GM12878 (cell line): ENCODE results near the gene MAPK8IP3. TPM values are rescaled to one million over a fixed set of nuclear protein-coding genes. Genes with fewer than 3 reads are reported as not detected.

Source experiments
- ATAC-seq: fragments of 200-7000 bp; cut with Tn5 transposase; 3 replicates; pipeline ENCODE4 v1.9.1; 2020; ENCODE audit warnings: mild to moderate bottlenecking, moderate library complexity
- BruUV-seq: library from RNA; stranded (reverse); fragments of 400-500 nt; replicated peaks from 2 replicates; lab custom pipeline; 2021; lab: Mats Ljungman, UMichigan
- CTCF ChIA-PET: fragments of 300-600 bp; sonication (Branson Sonifier 250); formaldehyde crosslinking; extraction: SDS; loops from one replicate; lab custom pipeline; 2021; ENCODE audit warnings: inconsistent platforms; lab: Yijun Ruan, JAX
- POLR2A ChIA-PET: fragments of 350-600 bp; formaldehyde crosslinking; extraction: SDS; loops from one replicate; lab custom pipeline; 2021; ENCODE audit warnings: inconsistent platforms; lab: Charles Lee
- RAD21 ChIA-PET: fragments of 300-600 bp; sonication (Branson Sonifier 250); formaldehyde crosslinking; loops from one replicate; lab custom pipeline; 2023; ENCODE audit warnings: antibody characterized with exemption; ENCODE audit not compliant: unreplicated experiment; lab: Charles Lee
- SMC1A ChIA-PET: fragments of 300-600 bp; sonication (Branson Sonifier 250); formaldehyde crosslinking; loops from one replicate; lab custom pipeline; 2023; ENCODE audit not compliant: unreplicated experiment, uncharacterized antibody; lab: Charles Lee
- DNase-seq: peaks from one replicate; pipeline ENCODE4 v3.0.0-alpha.2; 2011; ENCODE audit warnings: low read depth, low spot score
- FAIRE-seq: peaks from 3 replicates; lab custom pipeline; 2011; peaks lifted over from hg19 to GRCh38; lab: Jason Lieb, UNC
- H2AFZ ChIP-seq: 2 replicates; pipeline ENCODE4 v1.6.0; 2011; ENCODE audit warnings: low read depth, low read length, control low read depth; ENCODE audit not compliant: control insufficient read depth
- H3K27ac ChIP-seq: 2 replicates; pipeline ENCODE4 v1.5.1; 2011; ENCODE audit warnings: control low read depth; ENCODE audit not compliant: control insufficient read depth, insufficient read depth
- H3K27me3 ChIP-seq, 2 experiments: replicated peaks in 1 of 2; 2 replicates each; pipeline versions ENCODE4 v1.6.0 to v1.6.1; 2011; ENCODE audit warnings: low read length in 1 of 2; ENCODE audit not compliant: control insufficient read depth in 2 of 2, insufficient read depth in 2 of 2
- H3K36me3 ChIP-seq, 2 experiments: 2 replicates each; pipeline ENCODE4 v1.5.1; 2011; ENCODE audit warnings: low read length in 1 of 2; ENCODE audit not compliant: control insufficient read depth in 2 of 2, insufficient read depth in 2 of 2
- H3K4me1 ChIP-seq: 2 replicates; pipeline ENCODE4 v1.6.1; 2011; ENCODE audit warnings: mild to moderate bottlenecking, low read length, moderate library complexity, mixed read lengths; ENCODE audit not compliant: control insufficient read depth, insufficient read depth
- H3K4me2 ChIP-seq: 2 replicates; pipeline ENCODE4 v1.6.0; 2011; ENCODE audit warnings: control low read depth; ENCODE audit not compliant: control insufficient read depth, insufficient read depth
- H3K4me3 ChIP-seq: fragments of 200-600 bp; sonication (generic); 2 replicates; pipeline ENCODE4 v1.5.1; 2016
- H3K79me2 ChIP-seq: 2 replicates; pipeline ENCODE4 v1.6.0; 2011; ENCODE audit warnings: low read length; ENCODE audit not compliant: control insufficient read depth, insufficient read depth
- H3K9ac ChIP-seq: 2 replicates; pipeline ENCODE4 v1.8.0; 2011; ENCODE audit warnings: low read length, control low read depth, mixed read lengths; ENCODE audit not compliant: control insufficient read depth, insufficient read depth
- H3K9me3 ChIP-seq: replicated peaks from 3 replicates; pipeline ENCODE4 v1.5.1; 2011; ENCODE audit warnings: mild to moderate bottlenecking, low read length; ENCODE audit not compliant: control insufficient read depth, insufficient read depth
- H4K20me1 ChIP-seq: 2 replicates; pipeline ENCODE4 v1.6.0; 2011; ENCODE audit not compliant: control insufficient read depth, insufficient read depth
- CEBPB ChIP-seq, 2 experiments: fragments of 150-350 bp in 1 of 2; IDR thresholded peaks; 2 replicates each; pipeline ENCODE4 v1.6.1; 2012 to 2014; ENCODE audit warnings: low read depth in 2 of 2, low read length in 2 of 2, borderline replicate concordance in 1 of 2, inconsistent platforms in 1 of 2
- HDGF ChIP-seq: fragments of 450-650 bp; IDR thresholded peaks from 2 replicates; pipeline ENCODE4 v1.6.1; 2016; ENCODE audit warnings: antibody characterized with exemption
- IKZF1 ChIP-seq: fragments of 450-650 bp; conservative IDR thresholded peaks from 2 replicates; pipeline ENCODE4 v1.6.1; 2017; ENCODE audit warnings: antibody characterized with exemption, mild to moderate bottlenecking
- IRF4 ChIP-seq: IDR thresholded peaks from 2 replicates; pipeline ENCODE4 v1.6.1; 2011; ENCODE audit warnings: low read depth, low read length
- JUND ChIP-seq: IDR thresholded peaks from 2 replicates; pipeline ENCODE4 v1.6.1; 2012; ENCODE audit warnings: low read depth, mild to moderate bottlenecking, low read length, improper control_type of control experiment, moderate library complexity
- MEF2B ChIP-seq: fragments of 450-650 bp; IDR thresholded peaks from 2 replicates; pipeline ENCODE4 v1.6.1; 2018; ENCODE audit warnings: mild to moderate bottlenecking, moderate library complexity; ENCODE audit not compliant: partially characterized antibody, poor library complexity, severe bottlenecking
- NFYA ChIP-seq: IDR thresholded peaks from 2 replicates; pipeline ENCODE4 v1.6.1; 2011; ENCODE audit warnings: low read depth, mild to moderate bottlenecking, low read length, improper control_type of control experiment, borderline replicate concordance
- NR2F1 ChIP-seq: fragments of 450-650 bp; conservative IDR thresholded peaks from 2 replicates; pipeline ENCODE4 v1.6.1; 2017; ENCODE audit warnings: mild to moderate bottlenecking
- POLR2AphosphoS2 ChIP-seq: IDR thresholded peaks from 2 replicates; pipeline ENCODE4 v1.6.1; 2011; ENCODE audit warnings: low read depth, mild to moderate bottlenecking, low read length, improper control_type of control experiment, moderate library complexity
- RFX5 ChIP-seq: IDR thresholded peaks from 2 replicates; pipeline ENCODE4 v1.6.1; 2011; ENCODE audit warnings: low read depth, low read length, improper control_type of control experiment
- SMAD1 ChIP-seq: fragments of 450-650 bp; IDR thresholded peaks from 2 replicates; pipeline ENCODE4 v1.6.1; 2018; ENCODE audit warnings: mild to moderate bottlenecking, low read depth; ENCODE audit not compliant: partially characterized antibody
- SUZ12 ChIP-seq: fragments of 200-600 bp; sonication (generic); IDR thresholded peaks from one replicate; pipeline ENCODE4 v1.6.1; 2018; ENCODE audit warnings: antibody characterized with exemption, mild to moderate bottlenecking; ENCODE audit not compliant: unreplicated experiment
- ZNF207 ChIP-seq: fragments of 450-650 bp; IDR thresholded peaks from 2 replicates; pipeline ENCODE4 v1.6.1; 2014; ENCODE audit warnings: antibody characterized with exemption, mild to moderate bottlenecking, borderline replicate concordance
- WGBS: methylation state at CpG from one replicate; pipeline ENCODE4 v1.1.6; 2016; ENCODE audit warnings: low lambda C conversion rate; ENCODE audit not compliant: insufficient replicate concordance, insufficient coverage; ENCODE audit errors: missing lambda C conversion rate; 5-methylcytosine and 5-hydroxymethylcytosine counted together
- in situ Hi-C: fragments of 300-500 bp; cut with MboI; formaldehyde crosslinking; loops from 9 replicates; pipeline ENCODE4 v1.14.3; 2018; ENCODE audit warnings: mixed read lengths
- intact Hi-C: fragments of 100-400 bp; cut with micrococcal nuclease; formaldehyde crosslinking; loops from one replicate; pipeline ENCODE4 v1.14.2; 2022; ENCODE audit not compliant: unreplicated experiment
- polyA plus RNA-seq, 11 experiments: library from polyadenylated mRNA; depleted of rRNA in 4 of 11; unstranded in 6 of 11; stranded (reverse) in 5 of 11; fragments of >200 nt; fragmentation: Nextera tagmentation in 4 of 11; fragmentation: Illumina TruSeq in 1 of 11; extraction: Ambion mirVana in 4 of 11; extraction: Trizol in 1 of 11; gene quantifications; 1 replicate in 1 of 11; 2 replicates in 10 of 11; pipeline versions ENCODE4 v1.2.1 to v1.2.3, GENCODE V29; 2011 to 2016; ENCODE audit warnings: inconsistent platforms in 2 of 11, missing spikeins in 2 of 11, low read depth in 1 of 11
- total RNA-seq, 4 experiments: library from RNA; depleted of rRNA in 3 of 4; stranded (reverse); fragments of >200 nt in 3 of 4; fragmentation: Illumina TruSeq in 1 of 4; extraction: Trizol in 1 of 4; gene quantifications; 2 replicates each; pipeline versions ENCODE4 v1.2.1 to v1.2.3, GENCODE V29; 2013 to 2021
- TF ChIP-seq, protein P1 (sequence below): fragments of 450-650 bp; IDR thresholded peaks from 2 replicates; pipeline ENCODE4 v1.6.1; 2017; ENCODE audit warnings: low read depth, mild to moderate bottlenecking, moderate library complexity

The MAPK8IP3 gene
- total and polyA plus RNA-seq, 10 of the 15 experiments (the other 5 are each of a cell fraction or from before 2014, with no cell fraction given) = 0.06 to 67.9 (median 18.2) TPM

DNA sequence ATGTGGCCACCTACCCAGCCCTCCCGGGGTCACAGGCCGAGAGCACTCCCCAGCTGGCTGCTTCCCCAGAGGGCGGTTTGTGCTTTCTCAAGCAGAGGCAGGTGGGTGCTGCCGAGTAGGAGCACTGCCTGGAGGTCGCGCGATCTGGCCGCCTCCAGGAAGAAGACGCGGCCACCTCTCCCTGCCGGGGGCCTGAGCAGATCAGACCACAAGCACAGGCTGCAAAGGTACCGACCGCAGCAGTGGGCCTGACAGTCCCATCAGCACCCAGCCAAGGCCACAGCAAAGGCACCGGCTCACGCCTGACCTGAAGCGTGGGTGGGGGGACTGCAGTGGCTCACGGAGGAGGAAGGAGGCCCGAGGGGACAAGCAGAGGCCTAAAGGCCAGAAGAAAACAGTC, 102.7 kb downstream of the MAPK8IP3 start:
- Histone ChIP-seq H3K36me3 (peaks cover 0 to 1% of the 10 kb centered on the region in 2 experiments; a peak in 3 of 4 replicates), H3K79me2 (no peaks in the 10 kb centered on the region), H3K4me1 (no peaks in the 10 kb centered on the region), H3K9ac (no peak overlapping the region), H3K27ac (no peak overlapping the region), H3K9me3 (no peaks in the 10 kb centered on the region; the same call in 2 of the 3 replicates), H4K20me1 (no peaks in the 10 kb centered on the region), H3K27me3 (no peaks in the 10 kb centered on the region), H3K4me2 (no peak overlapping the region), H3K4me3 (no peak overlapping the region), H2AFZ (no peak overlapping the region)
- DNase-seq (no peak), FAIRE-seq (no peak), ATAC-seq (no peak)
- RAD21 ChIA-PET = no interaction called here
- CTCF ChIA-PET = no interaction called here
- no TSS peak for BruUV-seq
- in situ Hi-C loops (no loop called here), intact Hi-C loops (no loop called here)
- POLR2A ChIA-PET = no interaction called here
- WGBS = 86% methylated on average over 18 of the region's 18 CpGs
- TF ChIP-seq IRF4 = no peak
- no peak for TF ChIP-seq RFX5
- TF ChIP-seq HDGF = no peak
- no peak for TF ChIP-seq SUZ12
- TF ChIP-seq IKZF1 = no peak
- no peak for TF ChIP-seq NFYA
- no peak for TF ChIP-seq ZNF207
- no peak for TF ChIP-seq CEBPB (IDR thresholded peaks at IDR 0.05; ENCODE audit: borderline replicate concordance in 1 of 2, low read depth in 2 of 2, low read length in 2 of 2)
- TF ChIP-seq SMAD1 = no peak
- no peak for TF ChIP-seq NR2F1
- TF ChIP-seq MEF2B = no peak
- TF ChIP-seq, protein P1, sequence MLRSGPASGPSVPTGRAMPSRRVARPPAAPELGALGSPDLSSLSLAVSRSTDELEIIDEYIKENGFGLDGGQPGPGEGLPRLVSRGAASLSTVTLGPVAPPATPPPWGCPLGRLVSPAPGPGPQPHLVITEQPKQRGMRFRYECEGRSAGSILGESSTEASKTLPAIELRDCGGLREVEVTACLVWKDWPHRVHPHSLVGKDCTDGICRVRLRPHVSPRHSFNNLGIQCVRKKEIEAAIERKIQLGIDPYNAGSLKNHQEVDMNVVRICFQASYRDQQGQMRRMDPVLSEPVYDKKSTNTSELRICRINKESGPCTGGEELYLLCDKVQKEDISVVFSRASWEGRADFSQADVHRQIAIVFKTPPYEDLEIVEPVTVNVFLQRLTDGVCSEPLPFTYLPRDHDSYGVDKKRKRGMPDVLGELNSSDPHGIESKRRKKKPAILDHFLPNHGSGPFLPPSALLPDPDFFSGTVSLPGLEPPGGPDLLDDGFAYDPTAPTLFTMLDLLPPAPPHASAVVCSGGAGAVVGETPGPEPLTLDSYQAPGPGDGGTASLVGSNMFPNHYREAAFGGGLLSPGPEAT = no peak
- TF ChIP-seq JUND = no peak
- no peak for TF ChIP-seq POLR2AphosphoS2
- SMC1A ChIA-PET = no interaction called here
